Right lobe of liver (tissue), 4 donors: Measurements from ENCODE around the gene IQUB.

Experiments used
- CTCF ChIP-seq, 4 donors: fragments of 200-600 bp in 3 of 4; fragments of 450-650 bp in 1 of 4; IDR thresholded peaks; one replicate each; pipeline versions ENCODE4 v1.5.1 to v1.8.0; 2016 to 2022; ENCODE audit warnings: antibody characterized with exemption in 4 of 4, mild to moderate bottlenecking in 2 of 4
- POLR2A ChIP-seq: fragments of 450-650 bp; IDR thresholded peaks from one replicate; pipeline ENCODE4 v1.6.1; 2017; ENCODE audit warnings: antibody characterized with exemption, mild to moderate bottlenecking
- donor health status: DM: no; HTN: no; CAD: no.
- donor health status: DM: no; HTN: no; CAD: no.
- donor health status: DM: no; HTN: yes; CAD: no.

- no peak for TF ChIP-seq CTCF (IDR thresholded peaks at IDR 0.05)
- TF ChIP-seq POLR2A = no peak
Observed at GRCh38 chr7:123571187-123571586, 36.8 kb upstream of the IQUB start.
